Hepatocyte (in vitro differentiated cells): ENCODE data around the gene PTPRU. TPM values are rescaled to one million over a fixed set of nuclear protein-coding genes. Genes with fewer than 3 reads are reported as not detected.

Source experiments
- DNase-seq: peaks from one replicate; pipeline ENCODE4 v3.0.0-alpha.2; 2016; ENCODE audit warnings: low spot score
- H2AFZ ChIP-seq: fragments of 200-600 bp; sonication (generic); 2 replicates; pipeline ENCODE4 v1.6.0; 2016; ENCODE audit warnings: antibody characterized with exemption, mild to moderate bottlenecking
- H3K27ac ChIP-seq: fragments of 200-600 bp; sonication (generic); 2 replicates; pipeline ENCODE4 v1.5.1; 2016; ENCODE audit warnings: mild to moderate bottlenecking
- H3K27me3 ChIP-seq: fragments of 200-600 bp; sonication (generic); 2 replicates; pipeline ENCODE4 v1.6.1; 2016
- H3K36me3 ChIP-seq: fragments of 200-600 bp; sonication (generic); replicated peaks from 2 replicates; pipeline ENCODE4 v1.5.1; 2016; ENCODE audit warnings: low read depth; ENCODE audit not compliant: insufficient read depth
- H3K4me1 ChIP-seq: fragments of 200-600 bp; sonication (generic); 2 replicates; pipeline ENCODE4 v1.5.1; 2016; ENCODE audit warnings: mild to moderate bottlenecking, moderate library complexity; ENCODE audit not compliant: insufficient read depth
- H3K4me2 ChIP-seq: fragments of 200-600 bp; sonication (generic); 2 replicates; pipeline ENCODE4 v1.6.0; 2016
- H3K4me3 ChIP-seq: fragments of 200-600 bp; sonication (generic); 2 replicates; pipeline ENCODE4 v1.5.1; 2016; ENCODE audit warnings: mild to moderate bottlenecking
- H3K79me2 ChIP-seq: fragments of 200-600 bp; sonication (generic); 2 replicates; pipeline ENCODE4 v1.6.0; 2017; ENCODE audit warnings: mild to moderate bottlenecking
- H3K9me2 ChIP-seq: fragments of 200-600 bp; sonication (generic); replicated peaks from 2 replicates; pipeline ENCODE4 v1.6.0; 2017; ENCODE audit warnings: mild to moderate bottlenecking; ENCODE audit not compliant: insufficient read depth
- H3K9me3 ChIP-seq: fragments of 200-600 bp; sonication (generic); 2 replicates; pipeline ENCODE4 v1.5.1; 2016; ENCODE audit warnings: low read depth, mild to moderate bottlenecking
- H4K20me1 ChIP-seq: fragments of 200-600 bp; sonication (generic); 2 replicates; pipeline ENCODE4 v1.6.0; 2016; ENCODE audit warnings: mild to moderate bottlenecking; ENCODE audit not compliant: insufficient read depth, poor library complexity, severe bottlenecking
- CTCF ChIP-seq: fragments of 200-600 bp; sonication (generic); IDR thresholded peaks from 2 replicates; pipeline ENCODE4 v1.5.1; 2016; ENCODE audit warnings: antibody characterized with exemption, mild to moderate bottlenecking; ENCODE audit not compliant: poor library complexity
- EZH2 ChIP-seq: fragments of 200-600 bp; sonication (generic); IDR thresholded peaks from 2 replicates; pipeline ENCODE4 v1.6.1; 2016; ENCODE audit warnings: antibody characterized with exemption, mild to moderate bottlenecking, borderline replicate concordance
- EZH2phosphoT487 ChIP-seq: fragments of 200-600 bp; sonication (generic); IDR thresholded peaks from one replicate; pipeline ENCODE4 v1.6.1; 2018; ENCODE audit warnings: antibody characterized with exemption, mild to moderate bottlenecking, low read depth, moderate library complexity; ENCODE audit not compliant: unreplicated experiment, severe bottlenecking
- WGBS: methylation state at CpG from one replicate; pipeline ENCODE4 v1.1.6; 2016; ENCODE audit warnings: low lambda C conversion rate; ENCODE audit errors: missing lambda C conversion rate; 5-methylcytosine and 5-hydroxymethylcytosine counted together
- polyA plus RNA-seq: library from polyadenylated mRNA; unstranded; fragments of >200 nt; fragmentation: Nextera tagmentation; extraction: Ambion mirVana; gene quantifications from 2 replicates; pipeline ENCODE4 v1.2.1, GENCODE V29; 2016
- total RNA-seq: library from RNA; depleted of rRNA; stranded (reverse); fragments of >200 nt; gene quantifications from 2 replicates; pipeline ENCODE4 v1.2.3, GENCODE V29; 2014

PTPRU gene
- total and polyA plus RNA-seq, 2 experiments from 2014 or later, result 34.3 to 38.7 TPM

- H2AFZ ChIP-seq, result no peak overlapping the region
- H3K27ac ChIP-seq, result no peak overlapping the region
- no peaks in the 10 kb centered on the region for H3K4me1 ChIP-seq
- DNase-seq, result no peak
- no peaks in the 10 kb centered on the region for H3K79me2 ChIP-seq
- H3K9me3 ChIP-seq, result no peaks in the 10 kb centered on the region
- no peak overlapping the region for H3K4me2 ChIP-seq
- WGBS, result 88% methylated on average over 7 of the region's 7 CpGs
- H3K36me3 ChIP-seq, result no peaks in the 10 kb centered on the region
- H3K9me2 ChIP-seq, result no peaks in the 10 kb centered on the region
- no peaks in the 10 kb centered on the region for H4K20me1 ChIP-seq
- H3K27me3 ChIP-seq, result peaks cover 5% of the 10 kb centered on the region
- H3K4me3 ChIP-seq, result no peak overlapping the region
- TF ChIP-seq CTCF (no peak), EZH2 (no peak), EZH2phosphoT487 (no peak)
These were observed 94.5 kb downstream of the PTPRU start for GRCh38 chr1:29330856-29331255.

GRCh38 chr1:29331309-29331708 is 95.0 kb downstream of the PTPRU start:
- Histone ChIP-seq H3K27ac (no peak overlapping the region), H4K20me1 (no peaks in the 10 kb centered on the region), H3K27me3 (peaks cover 10% of the 10 kb centered on the region), H3K36me3 (no peaks in the 10 kb centered on the region), H3K79me2 (no peaks in the 10 kb centered on the region), H3K4me3 (no peak overlapping the region), H3K4me2 (no peak overlapping the region), H3K9me2 (no peaks in the 10 kb centered on the region), H3K4me1 (no peaks in the 10 kb centered on the region), H2AFZ (no peak overlapping the region), H3K9me3 (no peaks in the 10 kb centered on the region)
- no peak for DNase-seq
- TF ChIP-seq EZH2phosphoT487 (no peak), CTCF (no peak), EZH2 (no peak)

- H4K20me1 ChIP-seq, result no peaks in the 10 kb centered on the region
- no peak overlapping the region for H2AFZ ChIP-seq
- 70% methylated on average over 1 of the region's 1 CpG for WGBS
- no peaks in the 10 kb centered on the region for H3K79me2 ChIP-seq
- H3K4me1 ChIP-seq, result no peaks in the 10 kb centered on the region
- H3K36me3 ChIP-seq, result no peaks in the 10 kb centered on the region
- no peak overlapping the region for H3K27ac ChIP-seq
- TF ChIP-seq EZH2phosphoT487 (no peak), CTCF (no peak), EZH2 (no peak)
- no peak for DNase-seq
- H3K4me3 ChIP-seq, result no peak overlapping the region
- peaks cover 11% of the 10 kb centered on the region for H3K27me3 ChIP-seq
- H3K4me2 ChIP-seq, result no peak overlapping the region
- H3K9me3 ChIP-seq, result no peaks in the 10 kb centered on the region
- H3K9me2 ChIP-seq, result no peaks in the 10 kb centered on the region
These were observed 95.4 kb downstream of the PTPRU start for GRCh38 chr1:29331729-29332128.

- H3K79me2 ChIP-seq, result no peaks in the 10 kb centered on the region
- no peak overlapping the region for H3K27ac ChIP-seq
- no peak overlapping the region for H3K4me2 ChIP-seq
- H3K4me1 ChIP-seq, result no peaks in the 10 kb centered on the region
- H2AFZ ChIP-seq, result no peak overlapping the region
- DNase-seq, result peak; percentile 66
- TF ChIP-seq CTCF (peak; percentile 36), EZH2phosphoT487 (no peak), EZH2 (no peak)
- H3K9me2 ChIP-seq, result no peaks in the 10 kb centered on the region
- H3K4me3 ChIP-seq, result no peak overlapping the region
- H3K27me3 ChIP-seq, result peaks cover 11% of the 10 kb centered on the region
- H3K9me3 ChIP-seq, result no peaks in the 10 kb centered on the region
- no peaks in the 10 kb centered on the region for H3K36me3 ChIP-seq
- H4K20me1 ChIP-seq, result no peaks in the 10 kb centered on the region
- 59% methylated on average over 6 of the region's 6 CpGs for WGBS
These were observed 95.9 kb downstream of the PTPRU start for GRCh38 chr1:29332204-29332603.
